HCT116 (cell line): Measurements from ENCODE around the gene SND1. TPM values are rescaled to one million over a fixed set of nuclear protein-coding genes. Genes with fewer than 3 reads are reported as not detected.

Source experiments
- ATAC-seq: fragments of 200-7000 bp; cut with Tn5 transposase; 2 replicates; pipeline ENCODE4 v1.9.1; 2020; ENCODE audit warnings: mild to moderate bottlenecking, moderate library complexity
- BruUV-seq: library from RNA; stranded (reverse); fragments of 400-500 nt; replicated peaks from 2 replicates; lab custom pipeline; 2021; lab: Mats Ljungman, UMichigan
- CTCF ChIA-PET: fragments of 300-600 bp; sonication (Branson Sonifier 250); formaldehyde crosslinking; loops from one replicate; lab custom pipeline; 2021; ENCODE audit warnings: antibody characterized with exemption; lab: Charles Lee
- POLR2A ChIA-PET: fragments of 300-600, 350-600 bp; sonication (Branson Sonifier 250); formaldehyde crosslinking; loops from one replicate; lab custom pipeline; 2021; ENCODE audit warnings: antibody characterized with exemption; lab: Charles Lee
- RAD21 ChIA-PET, 2 experiments: fragments of 300-600 bp; sonication (Branson Sonifier 250); formaldehyde crosslinking; loops; one replicate each; lab custom pipeline; 2023; ENCODE audit warnings: low total read pairs in 2 of 2; ENCODE audit not compliant: uncharacterized antibody in 2 of 2, unreplicated experiment in 2 of 2, low non-redundant PET in 1 of 2; lab: Charles Lee
- DNase-seq: peaks from one replicate; pipeline ENCODE4 v3.0.0-alpha.2; 2010; ENCODE audit warnings: low read depth, low spot score
- H2AFZ ChIP-seq: fragments of 200-600 bp; shearing (Covaris generic), sonication (generic); 2 replicates; pipeline ENCODE4 v1.6.1; 2017; ENCODE audit warnings: low read depth, mixed run types, mixed read lengths, antibody characterized with exemption, low read length; ENCODE audit not compliant: poor library complexity, severe bottlenecking
- H3K27ac ChIP-seq: 2 replicates; pipeline ENCODE4 v1.5.1; 2012; ENCODE audit warnings: low read depth, low read length
- H3K27me3 ChIP-seq: fragments of 200-600 bp; sonication (generic); 2 replicates; pipeline ENCODE4 v1.6.1; 2016; ENCODE audit warnings: mixed run types, low read length, mixed read lengths; ENCODE audit not compliant: insufficient read depth
- H3K36me3 ChIP-seq, 2 experiments: fragments of 200-500 bp in 1 of 2; fragments of 200-600 bp in 1 of 2; sonication (Bioruptor generic) in 1 of 2; sonication (generic) in 1 of 2; 2 replicates each; pipeline versions ENCODE4 v1.5.1 to v1.6.1; 2014 to 2016; ENCODE audit warnings: low read length in 2 of 2, inconsistent platforms in 1 of 2, mixed read lengths in 1 of 2, mixed run types in 1 of 2; ENCODE audit not compliant: insufficient read depth in 2 of 2, control insufficient read depth in 1 of 2
- H3K4me1 ChIP-seq, 2 experiments: fragments of 200-600 bp in 1 of 2; sonication (generic) in 1 of 2; 2 replicates each; pipeline versions ENCODE4 v1.5.1 to v1.6.1; 2012 to 2017; ENCODE audit warnings: low read length in 2 of 2, inconsistent platforms in 1 of 2, mild to moderate bottlenecking in 1 of 2, mixed read lengths in 1 of 2, mixed run types in 1 of 2, moderate library complexity in 1 of 2; ENCODE audit not compliant: insufficient read depth in 2 of 2, control insufficient read depth in 1 of 2
- H3K4me2 ChIP-seq: fragments of 200-600 bp; sonication (generic); 2 replicates; pipeline ENCODE4 v1.6.1; 2017; ENCODE audit warnings: mixed run types, low read length, mixed read lengths
- H3K4me3 ChIP-seq, 2 experiments: fragments of 200-600 bp in 1 of 2; sonication (generic) in 1 of 2; replicated peaks in 1 of 2; 2 replicates each; pipeline ENCODE4 v1.5.1; 2011 to 2016; ENCODE audit warnings: low read length in 2 of 2, control low read depth in 1 of 2, low read depth in 1 of 2, mild to moderate bottlenecking in 1 of 2, mixed read lengths in 1 of 2, mixed run types in 1 of 2
- H3K79me2 ChIP-seq: fragments of 200-600 bp; sonication (generic); 2 replicates; pipeline ENCODE4 v1.6.1; 2017; ENCODE audit warnings: mild to moderate bottlenecking, mixed run types, low read length, moderate library complexity, mixed read lengths; ENCODE audit not compliant: insufficient read depth
- H3K9ac ChIP-seq: fragments of 200-600 bp; sonication (generic); 2 replicates; pipeline ENCODE4 v1.6.1; 2016; ENCODE audit warnings: low read length, mixed read lengths
- H3K9me2 ChIP-seq: fragments of 200-600 bp; sonication (generic), shearing (Covaris generic); 2 replicates; pipeline ENCODE4 v1.6.1; 2017; ENCODE audit warnings: mixed run types, mild to moderate bottlenecking, moderate library complexity; ENCODE audit not compliant: insufficient read depth
- H3K9me3 ChIP-seq, 2 experiments: fragments of 200-500 bp in 1 of 2; fragments of 200-600 bp in 1 of 2; sonication (Bioruptor generic) in 1 of 2; sonication (generic) in 1 of 2; 2 replicates each; pipeline ENCODE4 v1.6.1; 2014 to 2017; ENCODE audit warnings: low read length in 2 of 2, mixed read lengths in 2 of 2, inconsistent platforms in 1 of 2, low read depth in 1 of 2, mild to moderate bottlenecking in 1 of 2, mixed run types in 1 of 2, moderate library complexity in 1 of 2; ENCODE audit not compliant: control insufficient read depth in 1 of 2, insufficient read depth in 1 of 2
- H4K20me1 ChIP-seq: fragments of 200-600 bp; sonication (generic), shearing (Covaris generic); 2 replicates; pipeline ENCODE4 v1.6.1; 2017; ENCODE audit warnings: mixed run types, mild to moderate bottlenecking, moderate library complexity; ENCODE audit not compliant: insufficient read depth
- ATF3 ChIP-seq: IDR thresholded peaks from 2 replicates; pipeline ENCODE4 v1.6.1; 2012
- CEBPB ChIP-seq: IDR thresholded peaks from 2 replicates; pipeline ENCODE4 v1.6.1; 2012; ENCODE audit warnings: low read depth
- CTCF ChIP-seq, 3 experiments: fragments of 200-600 bp in 1 of 3; sonication (generic) in 1 of 3; IDR thresholded peaks in 2 of 3; conservative IDR thresholded peaks in 1 of 3; 2 replicates each; pipeline ENCODE4 v1.5.1; 2012 to 2017; ENCODE audit warnings: low read depth in 2 of 3, low read length in 2 of 3, antibody characterized with exemption in 1 of 3, borderline replicate concordance in 1 of 3, control low read depth in 1 of 3, mild to moderate bottlenecking in 1 of 3, mixed read lengths in 1 of 3, mixed run types in 1 of 3, moderate library complexity in 1 of 3; ENCODE audit not compliant: insufficient read depth in 1 of 3
- EGR1 ChIP-seq: IDR thresholded peaks from 2 replicates; pipeline ENCODE4 v1.6.1; 2012; ENCODE audit warnings: low read depth
- ELF1 ChIP-seq: IDR thresholded peaks from 2 replicates; pipeline ENCODE4 v1.6.1; 2012; ENCODE audit warnings: low read depth, borderline replicate concordance
- JUND ChIP-seq: IDR thresholded peaks from 2 replicates; pipeline ENCODE4 v1.6.1; 2012
- MAX ChIP-seq: IDR thresholded peaks from 2 replicates; pipeline ENCODE4 v1.6.1; 2012
- POLR2A ChIP-seq: IDR thresholded peaks from 2 replicates; pipeline ENCODE4 v1.7.0; 2011; ENCODE audit warnings: borderline replicate concordance; ENCODE audit not compliant: insufficient read depth, insufficient read length; ENCODE audit errors: extremely low read depth
- POLR2AphosphoS5 ChIP-seq: IDR thresholded peaks from 2 replicates; pipeline ENCODE4 v1.6.1; 2011; ENCODE audit warnings: mild to moderate bottlenecking, low read depth, low read length, moderate library complexity
- SP1 ChIP-seq: IDR thresholded peaks from 2 replicates; pipeline ENCODE4 v1.6.1; 2012; ENCODE audit warnings: low read depth
- SRF ChIP-seq: IDR thresholded peaks from 2 replicates; pipeline ENCODE4 v1.6.1; 2012; ENCODE audit warnings: low read depth
- YY1 ChIP-seq: IDR thresholded peaks from 2 replicates; pipeline ENCODE4 v1.6.1; 2011; ENCODE audit warnings: low read length, low read depth, moderate library complexity, mild to moderate bottlenecking; ENCODE audit not compliant: insufficient replicate concordance; ENCODE audit errors: extremely low read depth
- ZBTB33 ChIP-seq: IDR thresholded peaks from 2 replicates; pipeline ENCODE4 v1.6.1; 2011; ENCODE audit warnings: mild to moderate bottlenecking, low read length, moderate library complexity; ENCODE audit not compliant: insufficient replicate concordance; ENCODE audit errors: extremely low read depth
- ZFX ChIP-seq: fragments of 450-650 bp; IDR thresholded peaks from 2 replicates; pipeline ENCODE4 v1.6.1; 2017
- intact Hi-C: fragments of 100-400 bp; cut with micrococcal nuclease; formaldehyde crosslinking; loops from 2 replicates; pipeline ENCODE4 v1.10.0; 2022
- total RNA-seq: library from RNA; stranded (reverse); gene quantifications from one replicate; pipeline ENCODE4 v1.2.1, GENCODE V29; 2021; ENCODE audit not compliant: unreplicated experiment

Gene SND1
- total RNA-seq, 1 experiment from 2014 or later = 169 TPM

GRCh38 chr7:128112018-128112780 lies 460.2 kb downstream of the SND1 start (continued):
- TF ChIP-seq ZFX = no peak
- no peak for TF ChIP-seq POLR2AphosphoS5
- TF ChIP-seq YY1 = no peak
- TF ChIP-seq MAX = no peak
- no peak for TF ChIP-seq ZBTB33
- TF ChIP-seq POLR2A = no peak

- no peak for TF ChIP-seq SP1
- no peak for TF ChIP-seq ATF3
- TF ChIP-seq POLR2AphosphoS5 = no peak
- no peak for TF ChIP-seq ELF1
- TF ChIP-seq SRF = no peak
- no peak for TF ChIP-seq CEBPB
- TF ChIP-seq JUND = no peak
- no peak for TF ChIP-seq EGR1
- no peak for TF ChIP-seq MAX
- TF ChIP-seq ZFX = no peak
- TF ChIP-seq CTCF (IDR thresholded peaks at IDR 0.05 in 2 of 3, conservative IDR thresholded peaks at IDR 0.05 in 1 of 3; ENCODE audit: borderline replicate concordance in 1 of 3, insufficient read depth in 1 of 3, low read depth in 2 of 3, low read length in 2 of 3) = no peak
- Histone ChIP-seq H3K36me3 (no peaks in the 10 kb centered on the region), H4K20me1 (no peaks in the 10 kb centered on the region), H3K4me3 (no peak overlapping the region), H3K9ac (no peak overlapping the region), H3K27me3 (no peaks in the 10 kb centered on the region; the same call in 1 of the 2 replicates), H3K9me3 (no peaks in the 10 kb centered on the region), H3K9me2 (no peaks in the 10 kb centered on the region), H3K4me1 (peaks cover 0 to 11% of the 10 kb centered on the region in 2 experiments; a peak in 2 of 4 replicates), H3K27ac (no peak overlapping the region), H3K79me2 (no peaks in the 10 kb centered on the region), H2AFZ (no peak overlapping the region), H3K4me2 (no peak overlapping the region)
- ChIA-PET RAD21 (no interaction called here), POLR2A (no interaction called here), CTCF (no interaction called here)
- DNase-seq (no peak), ATAC-seq (no peak)
- BruUV-seq = no TSS peak
- intact Hi-C loops = no loop called here
These were observed 460.8 kb downstream of the SND1 start for GRCh38 chr7:128112781-128113221.
